SKM-1 (cell line): Measurements from ENCODE around the gene RYR3.

Experiments used
- DNase-seq: peaks from one replicate; lab custom pipeline; 2025; ENCODE audit not compliant: unreplicated experiment; lab: John Stamatoyannopoulos, UW

RYR3 gene

DNA sequence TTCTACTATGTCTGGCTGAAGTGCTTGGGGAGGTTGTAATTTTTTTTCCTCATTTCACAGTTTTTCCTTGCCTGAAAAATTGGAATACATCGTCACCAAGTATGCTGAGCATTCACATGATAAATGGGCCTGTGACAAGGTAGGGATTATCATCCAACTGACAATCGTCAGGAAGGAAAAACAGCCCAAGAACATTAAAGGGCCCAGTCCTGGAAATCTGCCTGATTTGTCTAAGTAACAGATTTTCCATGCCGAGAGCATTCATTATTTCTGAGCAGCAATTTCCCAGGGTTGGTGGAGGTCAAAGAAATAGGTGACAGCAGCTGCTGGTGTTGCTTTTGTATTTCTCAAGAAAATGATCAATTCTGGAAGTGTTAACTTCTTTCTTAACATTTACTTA lies 431.5 kb downstream of the RYR3 start:
- DNase-seq: no peak

DNA sequence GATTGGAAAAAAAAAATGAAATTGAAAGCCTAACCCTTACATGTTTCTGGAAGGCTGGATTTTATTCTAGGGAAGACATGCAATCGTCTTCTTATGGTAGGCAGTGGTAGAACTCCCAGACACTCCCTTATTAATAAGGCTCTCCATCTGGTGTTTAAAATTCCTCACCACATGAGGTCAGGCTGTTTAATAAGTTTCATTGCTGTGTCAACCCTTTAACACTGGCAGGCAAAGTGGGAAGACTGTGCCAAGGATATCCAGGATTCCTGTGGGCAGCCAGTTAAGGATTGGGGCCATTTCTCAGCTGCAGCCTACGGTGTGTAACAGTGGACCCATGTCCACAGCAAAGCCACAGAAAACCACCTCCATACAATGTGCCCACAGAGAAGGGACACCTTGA lies 432.0 kb downstream of the RYR3 start:
- no peak for DNase-seq

DNA sequence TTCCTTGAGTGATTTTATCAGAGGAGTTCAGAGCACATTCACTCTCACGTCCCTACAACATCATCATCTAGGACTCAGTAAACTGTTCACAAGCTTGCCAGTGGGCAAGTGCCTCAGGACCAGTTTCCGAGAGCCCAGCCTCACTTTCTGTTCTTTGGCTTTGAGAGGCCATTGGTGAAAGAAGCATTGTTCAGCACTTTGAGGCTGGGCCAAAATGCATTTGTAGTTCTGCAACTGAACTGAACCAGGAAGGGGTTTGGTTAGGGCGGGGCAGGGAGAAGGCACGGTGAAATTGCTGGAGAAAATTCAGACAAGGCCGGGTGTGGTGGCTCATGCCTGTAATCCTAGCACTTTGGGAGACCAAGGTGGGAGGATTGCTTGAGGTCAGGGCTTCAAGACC lies 435.4 kb downstream of the RYR3 start:
- no peak for DNase-seq

DNA sequence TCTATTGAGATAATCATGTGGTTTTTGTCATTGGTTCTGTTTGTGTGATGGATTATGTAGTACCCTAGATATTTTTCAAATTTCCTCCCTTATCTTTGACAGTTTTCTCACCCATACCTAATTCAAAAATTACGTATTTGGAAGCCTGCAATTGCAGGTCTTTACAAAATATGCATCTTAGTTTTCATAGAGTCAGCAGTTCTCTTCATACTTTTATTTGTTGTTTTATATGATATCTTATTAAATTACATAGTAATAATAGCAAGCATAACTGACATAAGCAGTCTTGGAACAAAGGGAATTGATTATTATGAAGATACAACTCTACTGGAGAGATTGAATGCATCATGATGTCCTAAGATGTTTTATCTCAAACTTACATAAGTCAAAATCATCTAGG lies 442.2 kb downstream of the RYR3 start:
- DNase-seq: no peak

DNA sequence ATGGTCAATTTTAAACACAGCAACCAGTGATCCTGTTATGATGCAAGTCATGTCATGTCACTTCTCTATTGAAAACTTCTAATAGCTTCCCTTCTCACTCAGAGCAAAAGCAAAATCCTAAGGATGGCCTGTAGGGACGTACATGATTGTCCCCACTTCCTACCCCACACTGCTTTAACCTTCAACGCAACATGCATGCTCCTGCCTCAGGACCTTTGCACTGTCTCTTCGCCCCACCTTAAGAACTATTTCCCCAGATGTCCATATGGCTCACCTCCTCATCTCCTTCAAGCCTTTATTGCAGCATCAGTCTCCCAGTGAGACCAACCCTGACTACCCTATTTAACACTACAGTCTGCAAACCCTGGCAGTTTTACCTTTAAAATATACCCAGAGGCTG lies 443.5 kb downstream of the RYR3 start:
- DNase-seq: no peak

DNA sequence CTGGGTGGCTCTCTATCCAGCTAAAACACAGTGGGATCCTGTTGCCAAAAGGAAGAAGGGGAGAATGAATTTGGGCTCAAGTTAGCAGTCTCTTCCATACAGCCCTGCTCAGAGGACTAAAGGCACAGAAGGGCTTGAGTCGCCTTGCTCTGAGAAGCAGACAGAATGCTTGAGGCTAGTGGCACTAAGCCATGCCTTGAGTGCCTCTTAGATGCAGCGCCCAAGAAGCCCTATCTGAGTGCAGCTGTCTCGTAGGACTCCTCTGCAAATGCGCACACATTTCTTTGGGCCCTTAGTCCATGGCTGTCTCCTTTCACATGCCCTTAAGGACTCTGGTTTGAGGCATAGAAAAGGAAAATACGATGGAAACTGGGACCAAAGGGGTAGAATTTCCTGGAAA lies 446.2 kb downstream of the RYR3 start:
- no peak for DNase-seq

DNA sequence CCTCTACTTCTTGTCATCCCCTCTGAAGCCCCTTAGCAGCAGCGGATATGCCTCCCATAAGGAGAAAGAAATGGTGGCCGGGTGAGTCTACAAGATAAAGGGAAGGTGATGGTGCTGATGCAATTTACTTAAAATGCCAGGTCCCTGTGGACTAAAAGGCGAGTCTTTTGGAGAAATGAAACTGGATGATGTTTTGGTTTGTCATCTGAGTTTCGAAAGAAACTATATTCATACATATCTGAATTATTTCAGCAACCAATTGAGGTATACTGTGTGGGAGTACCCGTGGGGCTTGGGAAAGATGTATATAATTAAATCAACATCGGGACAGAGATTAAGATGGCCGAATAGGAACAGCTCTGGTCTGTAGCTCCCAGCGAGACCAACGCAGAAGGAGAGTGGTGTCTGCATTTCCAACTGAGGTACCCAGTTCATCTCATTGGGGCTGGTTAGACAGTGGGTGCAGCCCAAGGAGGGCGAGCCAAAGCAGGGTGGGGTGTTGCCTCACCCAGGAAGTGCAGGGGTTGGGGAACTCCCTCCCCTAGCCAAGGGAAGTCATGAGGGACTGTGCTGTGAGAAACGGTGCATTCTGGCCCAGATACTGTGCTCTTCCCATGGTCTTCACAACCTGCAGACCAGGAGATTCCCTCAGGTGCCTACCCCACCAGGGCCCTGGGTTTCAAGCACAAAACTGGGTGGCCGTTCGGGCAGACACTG lies 446.9 kb downstream of the RYR3 start:
- DNase-seq: no peak

DNA sequence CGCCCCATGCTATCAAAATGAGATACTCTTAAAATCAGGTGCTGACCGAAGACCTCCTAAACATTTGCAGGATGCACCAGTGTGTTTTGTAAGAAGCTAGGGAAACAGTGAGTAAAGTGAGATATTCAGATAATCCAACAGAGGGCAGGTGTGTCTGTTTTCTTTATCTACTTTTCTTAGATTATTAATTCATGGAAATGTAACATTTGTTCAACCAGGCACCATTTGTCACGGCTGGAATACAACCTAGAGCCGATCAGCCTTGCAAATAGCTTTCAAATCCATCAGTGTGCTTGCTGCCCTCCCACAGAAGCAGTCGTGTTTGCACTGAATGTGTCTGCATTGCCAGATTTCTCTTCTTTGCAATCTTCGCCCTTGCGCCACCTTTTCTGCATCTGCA lies 455.6 kb downstream of the RYR3 start:
- DNase-seq: no peak

DNA sequence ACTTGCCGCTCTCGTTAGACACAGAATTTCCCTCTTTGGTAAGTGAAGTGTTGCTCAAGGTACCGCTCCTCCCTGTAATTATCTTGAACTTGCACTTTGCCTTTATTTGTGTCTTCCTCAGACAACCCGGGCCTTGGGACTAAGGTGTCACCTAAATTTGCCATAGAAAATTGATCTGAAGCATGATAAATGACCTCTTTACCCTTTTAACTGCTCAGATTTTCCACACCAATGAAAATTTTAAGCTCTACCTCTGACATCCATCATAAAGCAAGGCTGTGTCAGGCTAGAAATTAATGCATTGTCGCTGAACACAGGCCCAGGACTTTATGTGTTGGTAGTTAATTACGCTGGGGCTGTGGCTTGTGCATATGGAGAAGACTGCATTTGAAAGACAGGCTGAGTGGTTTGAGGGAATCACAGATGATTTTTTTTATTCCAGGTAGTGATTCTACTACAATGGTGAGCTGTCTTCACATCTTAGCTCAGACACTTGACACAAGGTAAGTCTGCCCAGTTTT lies 458.0 kb downstream of the RYR3 start:
- no peak for DNase-seq

DNA sequence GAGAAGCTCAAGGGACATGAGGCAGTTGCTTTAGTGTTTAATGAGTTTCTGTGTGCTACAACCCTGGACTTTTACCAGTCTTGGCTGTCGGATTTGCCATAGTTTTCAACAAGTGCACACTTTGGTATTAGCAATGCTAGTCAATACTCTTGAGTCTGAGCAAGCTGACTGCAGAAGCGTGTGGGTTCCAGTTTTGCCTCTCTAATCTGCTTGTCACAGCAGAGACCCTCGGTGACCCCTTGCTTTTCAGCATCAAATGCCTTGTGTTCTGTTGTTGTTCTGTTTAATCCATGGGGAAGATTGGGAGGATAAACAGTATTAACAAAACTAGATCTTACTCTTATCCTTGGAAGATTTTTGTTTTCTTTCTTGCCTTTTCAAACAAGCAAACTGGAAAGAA lies 463.2 kb downstream of the RYR3 start:
- no peak for DNase-seq

DNA sequence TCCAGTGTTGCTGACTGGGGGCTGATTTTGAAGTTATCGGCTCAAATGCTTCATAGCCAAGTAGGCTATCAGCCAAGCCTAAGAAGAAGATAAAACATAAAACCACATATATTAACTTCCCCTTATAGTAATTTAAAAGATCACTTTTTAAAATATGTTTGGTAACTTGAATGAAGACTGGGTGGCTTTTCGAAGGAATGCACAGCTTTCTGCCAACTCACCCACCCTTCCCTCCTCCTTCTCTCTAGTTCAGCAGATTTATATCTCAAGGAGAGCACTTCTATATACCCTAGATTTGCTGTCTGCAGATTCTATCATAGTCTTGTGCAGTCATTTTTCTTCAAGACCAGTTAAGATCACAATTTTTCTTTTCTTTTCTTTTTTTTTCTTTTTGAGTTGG lies 468.1 kb downstream of the RYR3 start:
- no peak for DNase-seq

DNA sequence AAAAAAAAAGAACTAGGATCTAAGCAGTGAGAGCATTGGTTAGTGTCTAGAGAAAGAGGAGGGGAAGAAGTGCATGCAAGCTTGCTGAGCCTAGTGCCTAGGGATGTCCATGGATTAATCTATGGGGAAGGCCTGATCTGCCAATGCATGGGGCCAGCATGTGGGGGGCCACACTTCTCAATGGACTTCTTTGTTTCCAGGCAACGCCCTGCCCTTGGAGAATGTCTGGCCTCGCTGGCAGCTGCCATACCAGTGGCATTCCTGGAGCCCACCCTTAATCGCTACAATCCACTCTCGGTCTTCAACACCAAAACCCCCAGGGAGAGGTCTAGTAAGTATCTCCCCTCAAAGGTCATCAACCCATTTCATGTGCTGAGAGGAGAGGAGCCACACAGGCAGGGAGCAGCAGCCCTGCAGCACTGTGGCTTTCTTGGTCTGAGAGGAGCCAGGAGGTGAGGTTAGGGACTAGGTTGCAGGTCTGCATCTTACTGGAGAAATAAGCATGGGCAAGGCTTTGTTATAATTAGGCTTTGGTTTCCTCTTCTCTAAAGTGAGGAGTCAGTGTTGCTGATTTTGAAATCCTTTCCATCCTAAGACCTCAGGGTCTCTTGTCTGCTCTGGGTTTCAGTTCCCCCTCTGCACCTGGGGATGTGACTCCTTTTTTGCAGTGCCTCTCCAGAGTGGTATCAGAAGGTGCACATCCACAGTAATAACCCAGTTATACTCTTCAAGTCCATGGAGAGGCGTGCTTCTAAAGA lies 469.4 kb downstream of the RYR3 start:
- no peak for DNase-seq

DNA sequence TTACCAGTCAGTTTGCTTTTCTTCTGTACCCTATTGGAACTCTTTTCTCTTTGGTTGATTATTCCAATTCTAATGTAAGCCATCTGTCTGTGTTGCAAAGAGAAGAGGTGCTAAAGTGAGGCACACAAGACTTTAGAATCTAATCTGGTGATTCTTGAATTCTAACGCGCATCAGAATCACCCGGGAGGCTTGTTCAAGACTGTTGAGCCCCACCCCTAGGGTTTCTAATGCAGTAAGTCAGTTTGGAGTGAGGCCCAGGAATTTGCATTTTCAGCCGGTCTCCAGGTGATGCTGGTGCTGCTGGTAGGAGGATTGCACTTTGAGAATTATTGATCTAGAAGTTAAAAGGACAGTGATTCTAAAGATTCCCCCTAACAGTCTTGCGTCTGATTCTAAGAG lies 472.2 kb downstream of the RYR3 start:
- no peak for DNase-seq

DNA sequence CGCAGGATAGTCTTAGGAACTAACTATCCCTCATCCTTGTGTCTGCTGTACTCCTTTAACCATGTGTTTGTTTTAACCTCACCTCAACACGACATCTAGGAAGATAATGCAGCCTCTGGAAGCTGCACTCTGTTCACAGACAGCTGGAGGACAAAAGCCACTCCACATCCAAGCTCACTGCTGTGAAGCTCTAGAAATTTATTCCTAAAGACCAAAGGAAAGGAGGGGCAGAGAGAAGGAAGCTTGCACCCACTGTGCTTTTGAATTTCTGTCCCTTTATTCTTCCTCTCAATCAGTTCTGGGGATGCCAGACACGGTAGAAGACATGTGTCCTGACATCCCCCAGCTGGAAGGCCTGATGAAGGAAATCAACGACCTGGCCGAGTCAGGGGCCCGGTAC lies 474.6 kb downstream of the RYR3 start:
- DNase-seq: no peak

DNA sequence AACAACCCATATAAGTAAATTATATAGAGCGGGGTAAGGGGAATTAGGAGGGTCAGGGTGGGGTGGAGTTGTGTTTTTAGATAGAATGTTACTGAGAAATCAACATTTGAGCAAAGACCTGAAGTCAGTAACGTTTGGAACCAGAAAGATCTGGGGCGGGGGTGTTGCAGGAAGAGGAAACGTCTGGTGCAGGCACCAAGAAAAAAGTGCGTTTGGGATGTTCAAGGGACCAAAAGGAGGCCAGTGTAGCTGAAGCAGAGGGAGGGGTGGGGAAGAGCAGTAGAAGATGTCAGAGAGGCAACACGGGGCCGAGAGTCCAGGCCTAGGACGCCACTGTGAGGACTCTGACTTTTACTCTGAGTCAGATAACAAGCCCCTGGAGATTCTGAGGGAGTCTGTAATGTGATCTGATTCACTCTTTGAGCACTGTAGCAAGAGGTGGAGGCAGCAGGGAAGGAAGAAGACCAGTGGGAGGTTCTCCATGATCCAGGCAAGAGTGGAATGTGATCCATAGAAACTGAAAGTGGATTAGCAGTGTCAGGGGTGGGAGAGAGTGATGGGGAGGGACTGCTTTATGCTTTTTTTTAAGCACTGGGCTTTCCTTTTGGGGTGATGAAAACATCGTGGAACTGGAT lies 478.3 kb downstream of the RYR3 start:
- DNase-seq: no peak

DNA sequence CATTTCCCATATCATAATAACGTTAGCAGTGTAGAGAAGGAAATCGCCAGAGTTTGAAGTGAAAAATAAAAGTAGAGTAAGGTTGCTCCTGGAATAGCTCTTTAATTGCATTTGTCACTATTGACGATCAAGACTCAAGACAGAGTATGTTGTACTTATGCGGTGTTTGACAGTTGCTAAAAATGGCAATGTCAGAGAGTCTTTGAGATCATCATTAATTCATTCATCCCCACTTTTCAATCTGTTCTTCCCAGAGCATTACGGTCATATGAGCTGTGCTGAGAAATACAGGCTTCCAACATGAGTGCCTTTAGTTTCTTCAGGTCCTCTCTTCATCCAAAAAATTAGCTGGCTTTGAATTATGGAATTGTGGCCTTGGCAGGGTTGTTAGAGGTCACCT lies 483.7 kb downstream of the RYR3 start:
- no peak for DNase-seq

DNA sequence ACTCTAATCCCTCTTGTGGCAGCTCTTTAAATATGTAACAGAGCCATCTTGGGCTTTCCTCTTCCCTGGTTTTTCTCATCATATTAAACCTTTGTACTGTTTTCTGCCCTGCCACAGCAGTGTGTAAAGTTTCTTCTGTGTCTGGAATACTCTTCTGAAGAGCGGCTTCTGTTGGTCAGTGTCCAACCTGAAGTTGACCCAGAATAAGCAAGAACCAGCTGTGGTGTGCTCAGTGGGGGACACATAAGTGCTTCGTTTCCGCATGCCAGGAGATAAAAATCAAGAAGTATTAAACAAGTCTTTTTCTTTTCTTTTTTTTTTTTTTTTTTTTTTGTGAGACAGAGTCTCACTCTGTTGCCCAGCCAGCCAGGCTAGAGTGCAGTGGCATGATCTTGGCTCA lies 484.3 kb downstream of the RYR3 start:
- DNase-seq: no peak

DNA sequence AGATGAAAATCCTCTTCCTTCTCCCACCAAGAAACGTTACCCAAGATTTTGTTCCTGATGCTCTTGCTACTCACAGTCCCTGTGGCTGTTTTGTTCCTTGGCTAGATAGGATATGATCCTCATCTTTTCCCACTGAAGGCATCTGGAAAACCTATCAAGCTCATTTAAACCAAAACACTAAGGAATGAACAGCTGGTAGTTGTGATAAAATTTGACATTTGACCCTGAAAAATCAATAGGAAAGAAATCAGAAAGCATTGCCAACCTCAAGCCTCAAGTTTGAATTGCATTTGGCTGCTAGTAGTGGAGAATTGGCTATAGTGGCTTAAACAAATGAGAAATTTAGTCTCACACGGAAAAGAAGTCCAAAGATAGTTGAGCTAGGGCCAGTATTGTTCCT lies 486.9 kb downstream of the RYR3 start:
- DNase-seq: no peak

DNA sequence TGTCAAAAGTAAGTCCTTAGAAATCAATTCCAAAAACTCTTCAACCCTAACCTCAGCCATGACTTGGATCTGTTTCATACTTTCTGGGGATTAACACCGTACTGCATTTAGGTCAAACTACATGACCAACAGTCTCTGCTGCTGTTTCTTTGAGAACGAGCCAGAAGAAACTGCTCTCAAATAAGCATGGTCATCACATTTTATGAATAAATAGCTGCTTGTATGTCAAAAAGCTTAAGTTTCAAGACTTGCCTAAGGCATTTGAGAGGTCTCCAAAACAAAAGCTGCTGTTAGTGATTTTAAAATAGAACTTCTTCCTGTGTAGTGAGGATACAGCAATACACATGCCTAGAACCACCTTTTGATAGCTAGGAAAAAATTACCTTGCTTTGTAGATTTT lies 491.2 kb downstream of the RYR3 start:
- DNase-seq: no peak

DNA sequence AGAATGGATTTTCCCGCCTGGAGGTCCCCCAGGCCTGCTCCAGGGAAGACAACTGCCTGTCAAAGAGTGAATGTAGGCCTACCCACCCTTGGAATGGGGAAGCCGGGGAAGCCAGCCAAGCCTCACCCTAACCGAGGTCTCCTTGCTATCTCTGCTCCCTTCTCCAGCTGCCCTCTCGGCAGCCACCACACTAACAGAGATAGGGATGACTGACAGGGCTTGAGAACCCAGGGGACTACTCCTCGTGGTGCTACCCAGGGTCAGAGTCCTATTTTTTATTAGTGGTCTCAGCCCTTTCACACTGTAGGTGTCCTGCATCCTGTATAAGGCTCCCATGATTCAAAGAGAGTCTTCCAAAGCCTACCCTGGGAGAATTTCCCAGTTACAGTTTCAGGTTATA lies 496.9 kb downstream of the RYR3 start:
- no peak for DNase-seq

DNA sequence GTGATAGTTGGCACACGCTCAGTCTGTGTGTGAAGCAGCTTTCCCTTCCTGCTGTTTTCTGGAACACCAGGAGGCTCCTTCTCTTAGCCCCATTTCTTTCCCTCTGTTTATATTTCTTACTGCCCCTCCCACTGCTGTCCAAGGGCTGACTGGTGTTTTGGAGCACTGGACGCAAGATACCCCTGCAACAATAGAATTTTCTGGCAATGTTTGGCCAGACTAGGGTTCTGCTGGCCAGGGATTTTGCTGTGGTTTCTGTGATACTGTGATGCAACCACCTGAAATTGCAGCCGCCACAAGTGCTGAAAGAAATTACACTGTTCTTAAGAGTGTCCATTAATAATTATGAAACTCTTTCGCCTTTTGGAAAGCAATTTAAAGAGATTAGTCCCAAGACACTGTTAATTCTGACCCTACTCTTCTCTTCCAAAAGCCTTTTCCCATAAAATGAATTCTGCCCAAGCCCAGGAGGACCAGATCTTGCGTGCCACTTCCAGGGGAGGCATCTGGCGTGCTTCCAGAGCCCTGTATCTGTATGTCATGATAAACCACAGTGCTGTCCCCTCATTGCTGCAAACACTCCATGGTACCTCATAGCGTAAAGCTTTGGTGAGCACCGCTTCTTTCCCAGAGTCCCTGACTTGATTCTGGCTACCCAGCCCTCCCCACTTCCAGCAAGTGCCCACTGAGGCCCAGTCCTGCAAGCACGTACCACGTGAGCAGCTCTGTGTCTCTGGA lies 498.1 kb downstream of the RYR3 start:
- peak; percentile 8 for DNase-seq
